NCI-H1436 (cell line): ENCODE results near the gene PTPRE.

ENCODE experiments used
- DNase-seq: peaks from one replicate; lab custom pipeline; 2025; lab: John Stamatoyannopoulos, UW

PTPRE gene

GRCh38 chr10:128060341-128061250, 153.7 kb downstream of the PTPRE start:
- no peak for DNase-seq

- no peak for DNase-seq
These were observed 154.7 kb downstream of the PTPRE start for GRCh38 chr10:128061306-128062300.

DNA sequence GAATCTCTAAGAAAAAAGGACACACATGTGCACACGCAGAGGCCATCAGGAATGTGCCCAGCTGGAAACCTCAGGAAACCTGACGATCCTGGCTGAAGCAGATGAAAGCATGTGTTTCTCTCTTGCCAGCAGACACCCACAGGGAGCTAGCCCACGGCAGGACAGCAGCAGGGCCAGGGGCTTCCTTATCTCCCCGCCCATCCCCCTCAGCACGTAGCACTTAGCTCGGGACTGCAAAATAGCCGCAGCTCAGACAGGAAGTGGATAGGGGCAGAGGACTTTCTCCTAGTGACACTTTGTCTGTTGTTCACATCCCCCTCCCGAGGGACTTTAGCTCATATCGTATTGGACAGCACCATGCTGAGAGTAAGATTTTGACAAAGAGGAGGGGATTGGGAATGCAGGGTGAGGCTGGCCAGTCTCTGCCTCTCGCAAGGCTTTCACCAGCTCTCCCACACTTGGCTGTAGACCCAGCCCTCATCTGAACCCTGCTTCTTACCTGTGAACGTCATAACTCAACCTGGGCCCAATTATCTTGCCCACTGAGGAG, 155.5 kb downstream of the PTPRE start:
- DNase-seq, result no peak

DNA sequence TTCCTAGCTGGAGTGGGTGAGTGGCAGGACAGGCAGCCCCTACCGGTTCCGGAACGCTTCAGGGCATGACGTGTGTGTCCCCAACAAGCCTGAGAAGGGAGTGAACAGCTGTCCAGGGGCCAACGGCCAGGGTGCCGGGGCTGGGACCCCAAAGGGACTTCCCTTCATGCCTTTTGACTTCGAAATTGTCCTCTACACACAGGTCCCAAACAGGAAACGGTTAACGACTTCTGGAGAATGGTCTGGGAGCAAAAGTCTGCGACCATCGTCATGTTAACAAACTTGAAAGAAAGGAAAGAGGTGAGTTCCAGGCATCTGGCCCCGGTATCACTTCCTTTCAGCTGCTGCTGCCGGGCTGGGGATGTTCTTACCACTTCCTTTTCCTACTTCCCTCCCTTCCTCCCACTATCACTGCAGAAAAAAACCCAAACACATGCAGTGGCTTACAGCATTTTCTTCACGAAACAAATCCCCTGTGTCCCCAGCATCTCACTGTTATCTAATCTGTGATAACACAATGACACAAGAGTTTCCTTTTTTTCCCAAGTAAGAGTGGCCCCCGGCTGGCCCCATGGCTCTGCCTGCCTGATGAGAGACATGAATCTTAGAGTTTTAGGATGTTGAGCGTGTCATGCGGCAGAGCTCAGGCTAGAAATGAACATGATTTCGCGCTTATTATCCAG, 156.1 kb downstream of the PTPRE start:
- no peak for DNase-seq

DNA sequence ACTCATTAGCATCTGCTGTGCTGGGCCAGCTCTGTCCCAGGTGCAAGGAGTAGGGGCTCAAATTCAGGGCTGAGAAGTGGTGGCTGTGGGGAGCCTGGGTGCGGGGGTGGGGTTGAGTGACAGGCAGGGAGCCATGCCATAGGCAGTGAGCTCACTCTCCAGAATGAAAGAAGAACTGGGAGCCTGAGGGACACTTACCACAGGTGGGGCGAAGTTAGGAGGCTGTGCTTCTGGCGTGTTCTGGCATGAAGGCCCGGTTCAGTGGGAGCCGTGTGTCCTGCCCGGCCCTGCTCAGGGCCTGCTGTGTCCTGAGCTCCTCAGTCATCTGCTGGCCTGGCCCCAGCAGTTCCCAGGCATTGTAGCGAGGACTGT, 156.8 kb downstream of the PTPRE start:
- no peak for DNase-seq

- DNase-seq, result no peak
These were observed 157.4 kb downstream of the PTPRE start for GRCh38 chr10:128064108-128064969.

DNA sequence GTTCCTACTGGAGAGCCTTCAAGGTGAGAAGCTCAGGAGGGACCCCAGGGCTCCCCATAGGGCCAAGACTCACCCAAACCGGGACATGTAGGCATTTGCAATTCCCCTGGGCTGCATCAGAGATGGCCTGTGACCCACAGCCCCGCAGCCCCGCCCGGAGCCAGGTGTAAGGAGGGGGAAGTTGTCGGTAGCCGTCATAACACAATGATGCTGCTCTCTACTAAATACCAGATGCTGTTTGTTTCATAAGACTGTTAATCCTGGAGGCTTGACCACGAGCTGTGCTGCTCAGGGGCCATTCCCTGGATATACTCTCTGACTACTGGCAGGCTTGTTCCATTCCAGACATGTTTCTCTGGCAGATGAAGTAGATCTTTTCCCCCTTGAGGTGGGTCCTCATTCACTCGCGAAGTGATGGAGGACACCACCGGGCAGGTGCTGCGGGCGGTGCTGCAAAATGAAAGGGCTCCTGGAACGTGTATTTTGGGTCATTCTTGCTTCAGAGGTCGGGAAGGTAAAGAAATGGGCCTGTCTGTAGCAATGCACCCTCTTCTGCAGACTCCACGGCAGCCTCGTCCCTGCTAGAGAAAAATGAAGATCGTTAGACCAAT, 158.2 kb downstream of the PTPRE start:
- DNase-seq, result no peak

DNA sequence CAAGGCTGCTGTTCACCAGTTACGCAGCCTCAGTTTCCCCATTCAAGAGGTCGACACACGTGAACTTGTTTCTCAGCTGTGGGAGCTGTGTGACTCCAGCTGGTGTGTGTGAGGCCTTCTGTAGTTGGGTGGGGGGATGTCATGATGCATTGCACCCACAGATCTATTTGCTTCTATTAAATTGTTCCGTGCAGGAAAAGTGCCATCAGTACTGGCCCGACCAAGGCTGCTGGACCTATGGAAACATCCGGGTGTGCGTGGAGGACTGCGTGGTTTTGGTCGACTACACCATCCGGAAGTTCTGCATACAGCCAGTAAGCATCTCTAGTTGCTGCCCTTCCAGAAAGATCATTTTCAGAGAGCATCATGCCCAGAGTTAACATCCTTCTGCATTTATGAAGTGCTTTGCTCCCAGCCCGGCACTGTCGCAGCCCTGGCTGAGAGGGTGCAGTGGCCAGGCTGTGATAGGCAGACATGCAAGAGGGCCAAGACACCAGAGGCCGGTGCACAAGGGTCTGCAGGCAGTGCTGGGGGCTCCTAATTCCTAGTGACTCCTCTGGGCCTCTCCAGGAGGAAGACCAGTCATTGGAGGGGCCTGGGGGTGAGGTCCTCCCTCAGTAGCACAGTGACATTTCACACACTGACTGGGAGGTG, 159.1 kb downstream of the PTPRE start:
- no peak for DNase-seq

- DNase-seq, result no peak
These were observed 160.0 kb downstream of the PTPRE start for GRCh38 chr10:128066870-128067382.

- DNase-seq, result no peak
These were observed 160.9 kb downstream of the PTPRE start for GRCh38 chr10:128067691-128068397.

DNA sequence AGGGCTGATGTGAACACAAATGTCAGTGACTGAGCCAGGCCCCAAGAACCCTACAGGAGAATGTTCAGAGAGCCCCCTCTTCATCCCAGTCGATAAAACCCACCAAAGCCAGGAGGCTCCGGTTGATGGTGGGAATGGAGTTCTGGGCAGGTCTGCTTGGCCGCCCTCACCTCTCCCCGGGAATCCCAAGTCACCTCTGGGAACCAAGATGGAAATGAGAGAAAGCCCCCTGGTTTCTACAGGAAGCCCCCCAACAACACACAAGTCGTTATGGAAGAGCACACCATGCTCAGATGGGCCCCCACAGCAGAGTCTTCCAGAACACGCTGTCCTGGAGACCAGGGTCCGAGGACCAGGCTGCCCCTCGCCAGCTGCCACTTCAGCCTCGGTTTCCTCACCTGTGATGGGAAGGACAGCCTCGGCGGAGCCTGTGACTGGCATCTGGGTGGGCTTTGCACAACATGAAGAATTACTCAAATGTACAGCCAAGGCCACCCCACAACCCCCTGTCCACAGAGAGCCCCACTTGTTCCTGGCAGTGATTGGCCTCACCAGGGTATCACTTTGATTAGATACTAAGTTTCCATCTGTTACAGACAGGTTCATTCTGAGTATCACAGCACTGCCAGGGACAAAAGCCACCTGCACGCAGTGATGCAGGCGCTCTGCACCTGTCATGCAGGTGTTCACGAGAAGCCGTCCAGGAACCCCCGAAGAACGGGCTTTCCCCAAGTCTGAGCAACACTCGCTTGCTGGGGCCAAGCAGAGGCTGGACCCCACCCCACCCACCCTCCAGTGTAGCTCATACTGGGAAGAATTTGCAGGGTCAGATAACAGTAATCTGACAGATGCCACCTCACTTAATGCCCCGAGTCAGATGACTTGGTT, 161.7 kb downstream of the PTPRE start:
- DNase-seq, result no peak

GRCh38 chr10:128069351-128070051, 162.6 kb downstream of the PTPRE start:
- DNase-seq, result peak; percentile 77

DNA sequence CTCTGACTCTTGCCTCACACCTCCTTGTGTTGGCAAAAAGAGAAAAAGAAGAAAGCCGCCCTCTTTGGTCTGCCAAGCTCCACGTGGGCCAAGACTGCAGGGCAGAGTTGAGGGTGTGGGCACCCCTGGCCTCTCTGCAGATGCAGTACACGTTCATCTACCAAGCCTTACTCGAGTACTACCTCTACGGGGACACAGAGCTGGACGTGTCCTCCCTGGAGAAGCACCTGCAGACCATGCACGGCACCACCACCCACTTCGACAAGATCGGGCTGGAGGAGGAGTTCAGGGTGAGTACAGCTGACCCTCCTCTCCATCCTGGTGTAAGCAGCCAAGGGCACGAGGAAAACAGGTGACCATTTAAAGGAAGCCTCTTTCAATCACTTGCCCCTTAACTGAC, 163.3 kb downstream of the PTPRE start:
- DNase-seq, result no peak

GRCh38 chr10:128070721-128071416, 164.0 kb downstream of the PTPRE start:
- no peak for DNase-seq

DNA sequence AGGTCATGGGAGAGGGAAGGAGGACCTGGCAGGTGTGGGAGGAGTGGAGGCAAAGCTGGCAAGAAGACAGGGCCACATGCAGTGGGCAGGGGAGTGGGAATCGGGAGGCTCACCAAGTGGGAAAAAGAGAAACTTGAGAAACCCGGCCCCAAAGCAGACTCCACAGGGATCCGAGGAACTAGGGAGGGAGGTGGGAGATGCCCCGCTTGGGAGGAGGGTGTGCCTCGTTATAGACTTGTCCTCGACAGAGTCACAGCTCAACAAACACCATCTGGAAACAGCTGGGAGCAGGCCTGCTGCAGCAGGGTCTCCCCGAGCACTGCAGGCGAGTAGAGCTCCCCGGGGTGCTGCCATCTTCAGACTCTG, 164.5 kb downstream of the PTPRE start:
- DNase-seq, result no peak

- DNase-seq, result no peak
These were observed 165.1 kb downstream of the PTPRE start for GRCh38 chr10:128072046-128072445.
